ENCODE measurements around the gene HOXC12.

Gene HOXC12

GRCh38 chr12:53928054-53928835 is 26.5 kb upstream of the HOXC12 start:
- no peak overlapping the region for H3K4me3 ChIP-seq (ENCODE audit: low read depth, low read length)
- H3K27me3 ChIP-seq = peaks cover 100% of the 10 kb centered on the region
- no peak for DNase-seq
- no peaks in the 10 kb centered on the region; the same call in 1 of the 2 replicates for H3K9me3 ChIP-seq
- H3K4me1 ChIP-seq = no peaks in the 10 kb centered on the region
- H3K36me3 ChIP-seq = no peaks in the 10 kb centered on the region
- TF ChIP-seq CTCF (IDR thresholded peaks at IDR 0.05; ENCODE audit: low read depth, low read length) = no peak

GRCh38 chr12:53929527-53929926 is 25.2 kb upstream of the HOXC12 start:
- no peak for DNase-seq
- no peak overlapping the region for H3K4me3 ChIP-seq (ENCODE audit: low read depth, low read length)
- H3K36me3 ChIP-seq = no peaks in the 10 kb centered on the region
- no peaks in the 10 kb centered on the region; the same call in 1 of the 2 replicates for H3K9me3 ChIP-seq
- TF ChIP-seq CTCF (IDR thresholded peaks at IDR 0.05; ENCODE audit: low read depth, low read length) = no peak
- peaks cover 100% of the 10 kb centered on the region for H3K27me3 ChIP-seq
- no peaks in the 10 kb centered on the region for H3K4me1 ChIP-seq

GRCh38 chr12:53930591-53931255 is 24.0 kb upstream of the HOXC12 start:
- Histone ChIP-seq H3K27me3 (peaks cover 100% of the 10 kb centered on the region), H3K4me3 (ENCODE audit: low read depth, low read length) (no peak overlapping the region), H3K4me1 (no peaks in the 10 kb centered on the region), H3K36me3 (no peaks in the 10 kb centered on the region), H3K9me3 (no peaks in the 10 kb centered on the region; the same call in 1 of the 2 replicates)
- no peak for TF ChIP-seq CTCF (IDR thresholded peaks at IDR 0.05; ENCODE audit: low read depth, low read length)
- DNase-seq = no peak

- TF ChIP-seq CTCF (IDR thresholded peaks at IDR 0.05; ENCODE audit: low read depth, low read length) = no peak
- H3K4me1 ChIP-seq = no peaks in the 10 kb centered on the region
- no peaks in the 10 kb centered on the region; the same call in 1 of the 2 replicates for H3K9me3 ChIP-seq
- no peak for DNase-seq
- no peaks in the 10 kb centered on the region for H3K36me3 ChIP-seq
- no peak overlapping the region for H3K4me3 ChIP-seq (ENCODE audit: low read depth, low read length)
- peaks cover 100% of the 10 kb centered on the region for H3K27me3 ChIP-seq
Measured at GRCh38 chr12:53931844-53932581, 22.7 kb upstream of the HOXC12 start.

- H3K27me3 ChIP-seq = peaks cover 100% of the 10 kb centered on the region
Measured at GRCh38 chr12:53932915-53933314, 21.8 kb upstream of the HOXC12 start.

More at GRCh38 chr12:53932915-53933314, 21.8 kb upstream of the HOXC12 start:
- Histone ChIP-seq H3K4me1 (no peaks in the 10 kb centered on the region), H3K4me3 (ENCODE audit: low read depth, low read length) (no peak overlapping the region), H3K36me3 (no peaks in the 10 kb centered on the region), H3K9me3 (no peaks in the 10 kb centered on the region)
- TF ChIP-seq CTCF (IDR thresholded peaks at IDR 0.05; ENCODE audit: low read depth, low read length) = no peak
- DNase-seq = no peak
